ENCODE results near the gene NSRP1.

- TF ChIP-seq CTCF (IDR thresholded peaks at IDR 0.05) (peak; percentile 71 to 86), POLR2AphosphoS5 (IDR thresholded peaks at IDR 0.05) (peak in 2 of 3 donors; percentile 17 to 21), POLR2A (IDR thresholded peaks at IDR 0.05) (peak in 1 of 2 donors; percentile 17), EP300 (IDR thresholded peaks at IDR 0.05) (no peak)
Measured at GRCh38 chr17:30104575-30105339, 11.9 kb upstream of the NSRP1 start.
